ENCODE measurements around the gene HYCC2.
"Not testable (repeated sequence)": the region's sequence is repeated elsewhere in the genome, so short reads cannot be mapped to it uniquely, and the experiment has no call there.

HYCC2 gene

DNA sequence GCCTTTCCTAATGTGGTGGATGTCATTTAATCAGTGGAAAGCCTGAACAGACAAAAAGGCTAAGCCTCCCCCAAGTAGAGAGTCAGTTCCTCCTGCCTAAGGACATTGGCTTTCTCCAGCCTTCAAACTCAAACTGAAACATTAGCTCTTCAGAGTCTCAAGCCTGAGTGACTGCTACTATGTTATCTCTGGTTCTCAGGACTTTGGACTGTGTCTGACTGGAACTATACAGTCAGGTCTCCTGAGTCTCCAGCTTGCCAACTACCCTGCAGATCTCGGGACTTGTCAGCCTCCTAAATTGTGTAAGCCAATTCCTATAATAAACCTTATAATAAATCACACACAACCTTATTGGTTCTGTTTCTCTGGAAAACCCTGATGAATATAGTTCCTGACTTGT is 12.6 kb downstream of the HYCC2 start:
- TF ChIP-seq EZH2 (IDR thresholded peaks at IDR 0.05): no peak
- TF ChIP-seq FOXP2 (optimal IDR thresholded peaks at IDR 0.05; ENCODE audit: control extremely low read depth, extremely low read length, insufficient read depth): no peak
- TF ChIP-seq POLR2AphosphoS5 (IDR thresholded peaks at IDR 0.05; ENCODE audit: borderline replicate concordance, low read depth, low read length): no peak
- Histone ChIP-seq H3K27ac (no peak overlapping the region), H3K9ac (ENCODE audit: insufficient read length) (no peak overlapping the region), H3K36me3 (ENCODE audit: insufficient read depth, low read length) (no peaks in the 10 kb centered on the region), H3K9me3 (ENCODE audit: low read depth, low read length) (no peaks in the 10 kb centered on the region), H3K4me3 (no peak overlapping the region)
- no peak for DNase-seq (ENCODE audit: low read depth, low spot score)

DNA sequence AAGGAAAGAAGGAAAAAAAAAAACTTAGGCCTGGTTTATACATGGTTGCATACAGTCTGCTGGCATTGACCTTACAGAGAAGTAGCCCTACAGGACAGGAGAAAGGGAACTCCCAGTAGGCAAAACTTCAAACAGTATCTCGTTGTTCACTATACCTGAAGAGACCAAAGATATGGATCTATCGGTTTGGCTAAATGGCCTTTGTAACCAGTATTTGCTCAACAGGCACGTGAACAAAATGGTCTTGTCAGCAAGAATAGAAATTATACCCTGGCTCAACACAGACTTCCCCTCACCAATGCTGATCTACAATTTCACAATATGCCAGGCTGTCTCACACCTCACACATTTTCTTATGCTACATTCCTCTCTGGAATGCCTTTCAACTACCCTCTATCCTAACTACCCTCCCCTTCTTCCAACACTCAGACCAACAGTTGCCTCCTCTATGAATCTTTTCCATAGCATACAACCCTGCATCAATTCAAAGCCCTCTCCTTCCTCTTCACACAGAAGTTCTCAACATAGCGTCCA is 13.7 kb downstream of the HYCC2 start:
- TF ChIP-seq EZH2 (IDR thresholded peaks at IDR 0.05) (no peak), POLR2AphosphoS5 (IDR thresholded peaks at IDR 0.05; ENCODE audit: borderline replicate concordance, low read depth, low read length) (no peak), FOXP2 (optimal IDR thresholded peaks at IDR 0.05; ENCODE audit: control extremely low read depth, extremely low read length, insufficient read depth) (no peak)
- Histone ChIP-seq H3K27ac (no peak overlapping the region), H3K4me3 (no peak overlapping the region), H3K9ac (ENCODE audit: insufficient read length) (no peak overlapping the region), H3K36me3 (ENCODE audit: insufficient read depth, low read length) (no peaks in the 10 kb centered on the region), H3K9me3 (ENCODE audit: low read depth, low read length) (no peaks in the 10 kb centered on the region)
- DNase-seq (ENCODE audit: low read depth, low spot score): no peak

DNA sequence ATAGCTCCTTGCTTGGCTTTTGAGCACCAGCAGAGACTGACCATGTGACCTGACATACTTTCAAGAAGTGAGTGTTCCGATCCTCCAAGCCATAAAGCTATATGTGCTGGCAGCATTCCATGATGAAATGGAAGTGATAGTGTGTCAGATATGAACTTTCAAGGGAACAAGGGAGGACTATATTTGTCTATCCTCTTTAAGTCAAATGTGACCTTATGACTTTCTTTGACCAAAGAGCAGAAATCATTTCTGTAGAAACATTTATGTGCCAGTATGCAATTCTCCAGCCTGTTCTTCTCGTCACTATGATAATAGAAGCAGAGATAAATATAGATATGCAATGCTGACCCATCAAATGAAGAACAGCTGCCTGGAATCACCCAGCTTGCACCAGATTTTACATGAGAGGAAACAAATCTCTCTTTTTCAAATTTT is 14.4 kb downstream of the HYCC2 start:
- Histone ChIP-seq H3K36me3 (ENCODE audit: insufficient read depth, low read length) (no peaks in the 10 kb centered on the region), H3K27ac (no peak overlapping the region), H3K9me3 (ENCODE audit: low read depth, low read length) (no peaks in the 10 kb centered on the region), H3K9ac (ENCODE audit: insufficient read length) (no peak overlapping the region), H3K4me3 (no peak overlapping the region)
- no peak for DNase-seq (ENCODE audit: low read depth, low spot score)
- TF ChIP-seq POLR2AphosphoS5 (IDR thresholded peaks at IDR 0.05; ENCODE audit: borderline replicate concordance, low read depth, low read length): no peak
- TF ChIP-seq EZH2 (IDR thresholded peaks at IDR 0.05): no peak
- TF ChIP-seq FOXP2 (optimal IDR thresholded peaks at IDR 0.05; ENCODE audit: control extremely low read depth, extremely low read length, insufficient read depth): no peak

DNA sequence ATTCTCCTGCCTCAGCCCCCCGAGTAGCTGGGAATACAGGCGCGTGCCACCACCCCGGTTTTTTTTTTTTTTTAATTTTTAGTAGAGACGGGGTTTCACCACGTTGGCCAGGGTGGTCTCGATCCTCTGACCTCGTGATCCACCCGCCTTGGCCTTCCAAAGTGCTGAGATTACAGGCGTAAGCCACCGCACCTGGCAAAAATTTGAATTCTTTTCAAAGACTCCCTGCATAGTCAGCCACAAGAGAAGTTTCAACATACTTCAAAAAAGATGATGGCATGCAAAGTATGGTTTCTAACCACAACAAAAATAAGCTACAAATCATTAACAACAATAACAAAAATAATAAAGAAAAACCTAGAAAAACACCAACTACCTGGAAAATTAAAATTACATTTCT is 22.0 kb downstream of the HYCC2 start:
- Histone ChIP-seq H3K27ac (no peak overlapping the region), H3K4me3 (no peak overlapping the region), H3K36me3 (ENCODE audit: insufficient read depth, low read length) (no peaks in the 10 kb centered on the region; the same call in 1 of the 2 replicates), H3K9me3 (ENCODE audit: low read depth, low read length) (no peaks in the 10 kb centered on the region), H3K9ac (ENCODE audit: insufficient read length) (no peak overlapping the region)
- DNase-seq (ENCODE audit: low read depth, low spot score): no peak
- TF ChIP-seq POLR2AphosphoS5 (IDR thresholded peaks at IDR 0.05; ENCODE audit: borderline replicate concordance, low read depth, low read length): no peak
- TF ChIP-seq FOXP2 (optimal IDR thresholded peaks at IDR 0.05; ENCODE audit: control extremely low read depth, extremely low read length, insufficient read depth): no peak
- no peak for TF ChIP-seq EZH2 (IDR thresholded peaks at IDR 0.05)

DNA sequence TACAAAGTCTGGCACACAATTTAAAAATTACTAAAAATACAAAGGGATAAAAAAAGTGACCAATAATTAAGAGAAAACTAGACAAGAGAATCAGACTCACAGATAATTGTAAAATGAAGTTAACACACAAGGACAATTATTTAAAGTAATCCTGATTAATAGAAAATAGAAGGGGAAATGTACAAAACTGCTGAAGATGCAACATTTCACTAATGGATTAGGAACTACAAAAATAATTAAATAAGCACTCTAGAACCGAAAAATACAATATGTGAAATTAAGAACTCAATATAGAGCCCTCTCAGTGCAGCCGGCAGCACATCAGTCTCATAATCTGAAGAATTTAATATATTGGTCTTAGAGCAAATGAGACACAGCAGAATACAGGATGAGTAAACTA is 24.6 kb downstream of the HYCC2 start:
- no peaks in the 10 kb centered on the region for H3K9me3 ChIP-seq (ENCODE audit: low read depth, low read length)
- H3K9ac ChIP-seq (ENCODE audit: insufficient read length): no peak overlapping the region

GRCh38 chr2:201043050-201043449 is 28.4 kb downstream of the HYCC2 start:
- H3K4me3 ChIP-seq; H3K9ac ChIP-seq (ENCODE audit: insufficient read length); H3K36me3 ChIP-seq (ENCODE audit: insufficient read depth, low read length); DNase-seq (ENCODE audit: low read depth, low spot score); H3K9me3 ChIP-seq (ENCODE audit: low read depth, low read length); H3K27ac ChIP-seq: not testable (repeated sequence)

More for the DNA sequence above, 24.6 kb downstream of the HYCC2 start:
- no peak for TF ChIP-seq EZH2 (IDR thresholded peaks at IDR 0.05)
- TF ChIP-seq FOXP2 (optimal IDR thresholded peaks at IDR 0.05; ENCODE audit: control extremely low read depth, extremely low read length, insufficient read depth): no peak
- no peak for TF ChIP-seq POLR2AphosphoS5 (IDR thresholded peaks at IDR 0.05; ENCODE audit: borderline replicate concordance, low read depth, low read length)
- Histone ChIP-seq H3K27ac (no peak overlapping the region), H3K4me3 (no peak overlapping the region), H3K36me3 (ENCODE audit: insufficient read depth, low read length) (no peaks in the 10 kb centered on the region; the same call in 1 of the 2 replicates)
- DNase-seq (ENCODE audit: low read depth, low spot score): no peak

GRCh38 chr2:201042451-201042850 is 29.0 kb downstream of the HYCC2 start:
- not testable (repeated sequence) for H3K27ac ChIP-seq; H3K9me3 ChIP-seq (ENCODE audit: low read depth, low read length); DNase-seq (ENCODE audit: low read depth, low spot score); H3K9ac ChIP-seq (ENCODE audit: insufficient read length); H3K36me3 ChIP-seq (ENCODE audit: insufficient read depth, low read length); H3K4me3 ChIP-seq

GRCh38 chr2:201040867-201041628 is 30.4 kb downstream of the HYCC2 start:
- no peaks in the 10 kb centered on the region for H3K36me3 ChIP-seq (ENCODE audit: insufficient read depth, low read length)
- H3K9ac ChIP-seq (ENCODE audit: insufficient read length): no peak overlapping the region
- no peaks in the 10 kb centered on the region for H3K9me3 ChIP-seq (ENCODE audit: low read depth, low read length)
- H3K4me3 ChIP-seq: no peak overlapping the region
- no peak for DNase-seq (ENCODE audit: low read depth, low spot score)
- no peak overlapping the region for H3K27ac ChIP-seq
- TF ChIP-seq FOXP2 (optimal IDR thresholded peaks at IDR 0.05; ENCODE audit: control extremely low read depth, extremely low read length, insufficient read depth) (no peak), POLR2AphosphoS5 (IDR thresholded peaks at IDR 0.05; ENCODE audit: borderline replicate concordance, low read depth, low read length) (no peak), EZH2 (IDR thresholded peaks at IDR 0.05) (no peak)

DNA sequence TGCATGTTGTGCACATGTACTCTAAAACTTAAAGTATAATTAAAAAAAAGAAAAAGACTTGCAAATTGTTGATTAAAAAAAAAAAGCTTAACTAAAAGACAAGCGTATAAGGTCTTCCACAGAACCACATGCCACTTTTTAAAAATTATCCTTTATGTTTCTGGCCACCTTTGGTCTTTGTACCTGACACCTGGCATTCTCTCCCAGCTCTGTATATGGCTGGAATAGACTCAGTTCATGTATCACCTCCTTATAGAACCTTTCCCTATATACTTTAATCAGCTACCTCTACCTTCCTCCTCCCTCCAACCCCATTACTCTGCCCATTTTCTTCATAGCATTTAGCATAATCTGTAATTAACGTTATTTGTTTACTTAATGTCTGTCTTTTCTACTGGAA is 32.6 kb downstream of the HYCC2 start:
- H3K36me3 ChIP-seq (ENCODE audit: insufficient read depth, low read length): no peaks in the 10 kb centered on the region
- no peak for DNase-seq (ENCODE audit: low read depth, low spot score)
- TF ChIP-seq EZH2 (IDR thresholded peaks at IDR 0.05): no peak
- no peak for TF ChIP-seq POLR2AphosphoS5 (IDR thresholded peaks at IDR 0.05; ENCODE audit: borderline replicate concordance, low read depth, low read length)
- no peak for TF ChIP-seq FOXP2 (optimal IDR thresholded peaks at IDR 0.05; ENCODE audit: control extremely low read depth, extremely low read length, insufficient read depth)
- no peak overlapping the region for H3K4me3 ChIP-seq
- no peak overlapping the region for H3K27ac ChIP-seq
- no peak overlapping the region for H3K9ac ChIP-seq (ENCODE audit: insufficient read length)
- H3K9me3 ChIP-seq (ENCODE audit: low read depth, low read length): no peaks in the 10 kb centered on the region

- not testable (repeated sequence) for H3K36me3 ChIP-seq (ENCODE audit: insufficient read depth, low read length); H3K4me3 ChIP-seq; H3K27ac ChIP-seq; H3K9me3 ChIP-seq (ENCODE audit: low read depth, low read length); DNase-seq (ENCODE audit: low read depth, low spot score); H3K9ac ChIP-seq (ENCODE audit: insufficient read length)
These were observed 33.1 kb downstream of the HYCC2 start for GRCh38 chr2:201038361-201038760.

DNA sequence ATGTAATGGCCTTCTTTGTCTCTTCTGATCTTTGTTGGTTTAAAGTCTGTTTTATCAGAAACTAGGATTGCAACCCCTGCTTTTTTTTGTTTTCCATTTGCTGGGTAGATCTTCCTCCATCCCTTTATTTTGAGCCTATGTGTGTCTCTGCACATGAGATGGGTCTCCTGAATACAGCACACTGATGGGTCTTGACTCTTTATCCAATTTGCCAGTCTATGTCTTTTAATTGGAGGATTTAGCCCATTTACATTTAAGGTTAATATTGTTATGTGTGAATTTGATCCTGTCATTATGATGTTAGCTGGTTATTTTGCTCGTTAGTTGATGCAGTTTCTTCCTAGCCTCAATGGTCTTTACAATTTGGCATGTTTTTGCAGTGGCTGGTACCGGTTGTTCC is 37.1 kb downstream of the HYCC2 start:
- DNase-seq (ENCODE audit: low read depth, low spot score): not testable (repeated sequence)

More for the DNA sequence above, 37.1 kb downstream of the HYCC2 start:
- H3K36me3 ChIP-seq (ENCODE audit: insufficient read depth, low read length); H3K9ac ChIP-seq (ENCODE audit: insufficient read length); H3K9me3 ChIP-seq (ENCODE audit: low read depth, low read length); H3K4me3 ChIP-seq; H3K27ac ChIP-seq: not testable (repeated sequence)
